ENCODE data around the gene CPNE5. TPM values are rescaled to one million over a fixed set of nuclear protein-coding genes. Genes with fewer than 3 reads are reported as not detected.

Gene CPNE5
- total and polyA plus RNA-seq, 2 donors (not counting 1 experiment from before 2014, with no cell fraction given), result 0.02 TPM; not detected in 1

DNA sequence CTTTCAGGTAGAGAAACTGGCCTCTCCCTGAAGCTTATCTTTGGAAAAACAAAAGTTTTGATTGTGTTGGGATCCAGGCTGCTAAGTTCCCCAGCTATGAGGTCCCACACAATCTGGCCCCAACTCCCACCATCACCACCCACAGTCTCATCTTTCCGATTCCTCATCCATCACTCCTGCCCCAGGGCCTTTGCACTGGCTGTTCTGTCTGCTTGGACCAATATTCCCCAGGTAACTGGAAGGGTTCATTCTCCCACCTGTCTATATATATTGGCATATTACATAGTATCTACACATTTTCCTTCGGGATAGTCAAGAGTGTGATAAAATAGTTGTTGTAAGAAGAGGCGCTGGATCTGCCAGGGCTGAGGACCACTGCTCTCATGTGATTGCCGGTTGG, 52.0 kb downstream of the CPNE5 start:
- TF ChIP-seq, protein P1, sequence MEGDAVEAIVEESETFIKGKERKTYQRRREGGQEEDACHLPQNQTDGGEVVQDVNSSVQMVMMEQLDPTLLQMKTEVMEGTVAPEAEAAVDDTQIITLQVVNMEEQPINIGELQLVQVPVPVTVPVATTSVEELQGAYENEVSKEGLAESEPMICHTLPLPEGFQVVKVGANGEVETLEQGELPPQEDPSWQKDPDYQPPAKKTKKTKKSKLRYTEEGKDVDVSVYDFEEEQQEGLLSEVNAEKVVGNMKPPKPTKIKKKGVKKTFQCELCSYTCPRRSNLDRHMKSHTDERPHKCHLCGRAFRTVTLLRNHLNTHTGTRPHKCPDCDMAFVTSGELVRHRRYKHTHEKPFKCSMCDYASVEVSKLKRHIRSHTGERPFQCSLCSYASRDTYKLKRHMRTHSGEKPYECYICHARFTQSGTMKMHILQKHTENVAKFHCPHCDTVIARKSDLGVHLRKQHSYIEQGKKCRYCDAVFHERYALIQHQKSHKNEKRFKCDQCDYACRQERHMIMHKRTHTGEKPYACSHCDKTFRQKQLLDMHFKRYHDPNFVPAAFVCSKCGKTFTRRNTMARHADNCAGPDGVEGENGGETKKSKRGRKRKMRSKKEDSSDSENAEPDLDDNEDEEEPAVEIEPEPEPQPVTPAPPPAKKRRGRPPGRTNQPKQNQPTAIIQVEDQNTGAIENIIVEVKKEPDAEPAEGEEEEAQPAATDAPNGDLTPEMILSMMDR (conservative IDR thresholded peaks at IDR 0.05 in 1 of 2, IDR thresholded peaks at IDR 0.05 in 1 of 2; ENCODE audit: low read depth in 1 of 2, low read length in 2 of 2), result no peak
- no peak for TF ChIP-seq EZH2 (IDR thresholded peaks at IDR 0.05; ENCODE audit: low read length, missing control alignments)
- H3K27ac ChIP-seq (ENCODE audit: insufficient read depth, low read length), result no peak overlapping the region
- no peaks in the 10 kb centered on the region for H3K36me3 ChIP-seq (ENCODE audit: control insufficient read depth, insufficient read depth, low read length)
- H4K20me1 ChIP-seq (ENCODE audit: control insufficient read depth, extremely low read depth, insufficient read depth, low read length), result no peaks in the 10 kb centered on the region
- H2AFZ ChIP-seq (ENCODE audit: low read length), result no peak overlapping the region
- H3K79me2 ChIP-seq (ENCODE audit: control insufficient read depth, insufficient read depth, low read length), result no peaks in the 10 kb centered on the region
- H3K9ac ChIP-seq (ENCODE audit: insufficient read depth, low read length), result no peak overlapping the region
- H3K4me2 ChIP-seq (ENCODE audit: extremely low read depth, insufficient read depth, low read length), result no peak overlapping the region
- H3K4me3 ChIP-seq (replicated peaks in 1 of 4; ENCODE audit: control extremely low read depth in 1 of 4, insufficient read depth in 1 of 4, low read depth in 3 of 4, low read length in 4 of 4), result no peak overlapping the region
- H3K4me1 ChIP-seq (ENCODE audit: control insufficient read depth, extremely low read depth, insufficient read depth, low read length), result no peaks in the 10 kb centered on the region
- H3K27me3 ChIP-seq (ENCODE audit: control insufficient read depth, insufficient read depth, low read length), result peaks cover 15% of the 10 kb centered on the region
- no peak for DNase-seq (ENCODE audit: low read depth in 2 of 2)
- no peaks in the 10 kb centered on the region for H3K9me3 ChIP-seq (ENCODE audit: control insufficient read depth, insufficient read depth, low read depth, low read length)

DNA sequence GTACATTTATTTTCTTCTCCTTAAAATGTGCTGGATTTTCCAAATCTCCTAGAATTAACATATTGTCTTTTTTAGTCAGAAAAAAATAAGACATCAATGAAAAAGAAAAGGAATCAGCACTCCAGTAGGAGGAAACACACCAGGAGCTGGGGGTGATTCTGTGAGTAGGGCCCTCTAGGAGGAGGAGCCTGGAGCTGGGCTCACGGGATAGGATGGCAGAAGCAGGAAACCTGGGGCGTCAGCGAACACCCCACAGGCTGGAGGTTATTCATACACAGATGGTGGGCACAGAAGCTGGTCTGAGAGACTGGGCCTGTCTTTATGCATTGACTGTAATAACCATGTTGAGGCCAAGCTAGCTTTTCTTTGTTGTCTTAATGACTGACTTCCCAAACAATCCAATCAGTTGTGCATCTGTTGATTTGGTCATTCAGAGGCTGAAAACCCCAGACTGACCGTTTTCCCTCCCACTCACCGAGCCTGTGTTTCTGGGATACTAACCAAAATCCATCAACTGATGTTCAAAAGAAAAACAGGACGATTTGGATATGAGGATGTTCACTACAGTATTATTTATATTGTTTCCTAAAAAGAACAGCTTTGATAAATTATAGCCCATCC, 53.1 kb downstream of the CPNE5 start:
- Histone ChIP-seq H3K9me3 (ENCODE audit: control insufficient read depth, insufficient read depth, low read depth, low read length) (no peaks in the 10 kb centered on the region), H3K4me2 (ENCODE audit: extremely low read depth, insufficient read depth, low read length) (no peak overlapping the region), H3K79me2 (ENCODE audit: control insufficient read depth, insufficient read depth, low read length) (no peaks in the 10 kb centered on the region), H3K27me3 (ENCODE audit: control insufficient read depth, insufficient read depth, low read length) (peaks cover 11% of the 10 kb centered on the region), H3K27ac (ENCODE audit: insufficient read depth, low read length) (no peak overlapping the region), H3K36me3 (ENCODE audit: control insufficient read depth, insufficient read depth, low read length) (no peaks in the 10 kb centered on the region), H3K4me3 (replicated peaks in 1 of 4; ENCODE audit: control extremely low read depth in 1 of 4, insufficient read depth in 1 of 4, low read depth in 3 of 4, low read length in 4 of 4) (no peak overlapping the region), H2AFZ (ENCODE audit: low read length) (no peak overlapping the region), H3K9ac (ENCODE audit: insufficient read depth, low read length) (no peak overlapping the region), H3K4me1 (ENCODE audit: control insufficient read depth, extremely low read depth, insufficient read depth, low read length) (no peaks in the 10 kb centered on the region), H4K20me1 (ENCODE audit: control insufficient read depth, extremely low read depth, insufficient read depth, low read length) (no peaks in the 10 kb centered on the region)
- TF ChIP-seq, protein P1 (conservative IDR thresholded peaks at IDR 0.05 in 1 of 2, IDR thresholded peaks at IDR 0.05 in 1 of 2; ENCODE audit: low read depth in 1 of 2, low read length in 2 of 2), result no peak
- TF ChIP-seq EZH2 (IDR thresholded peaks at IDR 0.05; ENCODE audit: low read length, missing control alignments), result no peak
- DNase-seq (ENCODE audit: low read depth in 2 of 2), result peak in 1 of 2 donors; percentile 19

DNA sequence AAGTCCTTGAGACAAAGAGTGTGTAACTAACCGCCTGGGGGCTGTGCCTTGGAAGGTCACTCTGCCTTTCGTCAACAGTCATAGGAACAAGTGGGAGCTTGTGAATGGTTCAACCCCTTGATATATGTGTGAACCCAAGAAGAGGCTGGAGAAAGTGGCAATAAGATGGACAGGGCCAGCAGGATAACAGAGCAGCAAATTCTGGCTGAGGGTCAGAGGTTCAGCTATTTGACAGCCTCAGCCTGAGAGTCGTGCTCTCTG, 54.9 kb downstream of the CPNE5 start:
- no peak for TF ChIP-seq EZH2 (IDR thresholded peaks at IDR 0.05; ENCODE audit: low read length, missing control alignments)
- TF ChIP-seq, protein P1 (conservative IDR thresholded peaks at IDR 0.05 in 1 of 2, IDR thresholded peaks at IDR 0.05 in 1 of 2; ENCODE audit: low read depth in 1 of 2, low read length in 2 of 2), result no peak
- no peak overlapping the region for H3K4me3 ChIP-seq (replicated peaks in 1 of 4; ENCODE audit: control extremely low read depth in 1 of 4, insufficient read depth in 1 of 4, low read depth in 3 of 4, low read length in 4 of 4)
- H3K9ac ChIP-seq (ENCODE audit: insufficient read depth, low read length), result no peak overlapping the region
- peaks cover 5% of the 10 kb centered on the region for H3K27me3 ChIP-seq (ENCODE audit: control insufficient read depth, insufficient read depth, low read length)
- H3K27ac ChIP-seq (ENCODE audit: insufficient read depth, low read length), result no peak overlapping the region
- no peak overlapping the region for H3K4me2 ChIP-seq (ENCODE audit: extremely low read depth, insufficient read depth, low read length)
- H3K9me3 ChIP-seq (ENCODE audit: control insufficient read depth, insufficient read depth, low read depth, low read length), result no peaks in the 10 kb centered on the region
- no peaks in the 10 kb centered on the region for H3K79me2 ChIP-seq (ENCODE audit: control insufficient read depth, insufficient read depth, low read length)
- no peak overlapping the region for H2AFZ ChIP-seq (ENCODE audit: low read length)
- H3K4me1 ChIP-seq (ENCODE audit: control insufficient read depth, extremely low read depth, insufficient read depth, low read length), result no peaks in the 10 kb centered on the region
- DNase-seq (ENCODE audit: low read depth in 2 of 2), result no peak
- H4K20me1 ChIP-seq (ENCODE audit: control insufficient read depth, extremely low read depth, insufficient read depth, low read length), result no peaks in the 10 kb centered on the region
- no peaks in the 10 kb centered on the region for H3K36me3 ChIP-seq (ENCODE audit: control insufficient read depth, insufficient read depth, low read length)
